Hepatocyte (in vitro differentiated cells): ENCODE data around the gene DSCAML1. TPM values are rescaled to one million over a fixed set of nuclear protein-coding genes. Genes with fewer than 3 reads are reported as not detected.
A peak's percentile ranks its signal among the peaks of the same experiment; 100 is the strongest.

Experiments
- DNase-seq: peaks from one replicate; pipeline ENCODE4 v3.0.0-alpha.2; 2016; ENCODE audit warnings: low spot score
- H2AFZ ChIP-seq: fragments of 200-600 bp; sonication (generic); 2 replicates; pipeline ENCODE4 v1.6.0; 2016; ENCODE audit warnings: antibody characterized with exemption, mild to moderate bottlenecking
- H3K27ac ChIP-seq: fragments of 200-600 bp; sonication (generic); 2 replicates; pipeline ENCODE4 v1.5.1; 2016; ENCODE audit warnings: mild to moderate bottlenecking
- H3K27me3 ChIP-seq: fragments of 200-600 bp; sonication (generic); 2 replicates; pipeline ENCODE4 v1.6.1; 2016
- H3K36me3 ChIP-seq: fragments of 200-600 bp; sonication (generic); replicated peaks from 2 replicates; pipeline ENCODE4 v1.5.1; 2016; ENCODE audit warnings: low read depth; ENCODE audit not compliant: insufficient read depth
- H3K4me1 ChIP-seq: fragments of 200-600 bp; sonication (generic); 2 replicates; pipeline ENCODE4 v1.5.1; 2016; ENCODE audit warnings: mild to moderate bottlenecking, moderate library complexity; ENCODE audit not compliant: insufficient read depth
- H3K4me2 ChIP-seq: fragments of 200-600 bp; sonication (generic); 2 replicates; pipeline ENCODE4 v1.6.0; 2016
- H3K4me3 ChIP-seq: fragments of 200-600 bp; sonication (generic); 2 replicates; pipeline ENCODE4 v1.5.1; 2016; ENCODE audit warnings: mild to moderate bottlenecking
- H3K79me2 ChIP-seq: fragments of 200-600 bp; sonication (generic); 2 replicates; pipeline ENCODE4 v1.6.0; 2017; ENCODE audit warnings: mild to moderate bottlenecking
- H3K9me2 ChIP-seq: fragments of 200-600 bp; sonication (generic); replicated peaks from 2 replicates; pipeline ENCODE4 v1.6.0; 2017; ENCODE audit warnings: mild to moderate bottlenecking; ENCODE audit not compliant: insufficient read depth
- H3K9me3 ChIP-seq: fragments of 200-600 bp; sonication (generic); 2 replicates; pipeline ENCODE4 v1.5.1; 2016; ENCODE audit warnings: low read depth, mild to moderate bottlenecking
- H4K20me1 ChIP-seq: fragments of 200-600 bp; sonication (generic); 2 replicates; pipeline ENCODE4 v1.6.0; 2016; ENCODE audit warnings: mild to moderate bottlenecking; ENCODE audit not compliant: insufficient read depth, poor library complexity, severe bottlenecking
- EZH2 ChIP-seq: fragments of 200-600 bp; sonication (generic); IDR thresholded peaks from 2 replicates; pipeline ENCODE4 v1.6.1; 2016; ENCODE audit warnings: antibody characterized with exemption, mild to moderate bottlenecking, borderline replicate concordance
- EZH2phosphoT487 ChIP-seq: fragments of 200-600 bp; sonication (generic); IDR thresholded peaks from one replicate; pipeline ENCODE4 v1.6.1; 2018; ENCODE audit warnings: antibody characterized with exemption, mild to moderate bottlenecking, low read depth, moderate library complexity; ENCODE audit not compliant: unreplicated experiment, severe bottlenecking
- WGBS: methylation state at CpG from one replicate; pipeline ENCODE4 v1.1.6; 2016; ENCODE audit warnings: low lambda C conversion rate; ENCODE audit errors: missing lambda C conversion rate; 5-methylcytosine and 5-hydroxymethylcytosine counted together
- polyA plus RNA-seq: library from polyadenylated mRNA; unstranded; fragments of >200 nt; fragmentation: Nextera tagmentation; extraction: Ambion mirVana; gene quantifications from 2 replicates; pipeline ENCODE4 v1.2.1, GENCODE V29; 2016
- total RNA-seq: library from RNA; depleted of rRNA; stranded (reverse); fragments of >200 nt; gene quantifications from 2 replicates; pipeline ENCODE4 v1.2.3, GENCODE V29; 2014
- TF ChIP-seq, protein P1 (sequence below): fragments of 200-600 bp; sonication (generic); IDR thresholded peaks from 2 replicates; pipeline ENCODE4 v1.5.1; 2016; ENCODE audit warnings: antibody characterized with exemption, mild to moderate bottlenecking; ENCODE audit not compliant: poor library complexity

DSCAML1 gene
- total and polyA plus RNA-seq, 2 experiments from 2014 or later, result 0.46 to 2.6 TPM

DNA sequence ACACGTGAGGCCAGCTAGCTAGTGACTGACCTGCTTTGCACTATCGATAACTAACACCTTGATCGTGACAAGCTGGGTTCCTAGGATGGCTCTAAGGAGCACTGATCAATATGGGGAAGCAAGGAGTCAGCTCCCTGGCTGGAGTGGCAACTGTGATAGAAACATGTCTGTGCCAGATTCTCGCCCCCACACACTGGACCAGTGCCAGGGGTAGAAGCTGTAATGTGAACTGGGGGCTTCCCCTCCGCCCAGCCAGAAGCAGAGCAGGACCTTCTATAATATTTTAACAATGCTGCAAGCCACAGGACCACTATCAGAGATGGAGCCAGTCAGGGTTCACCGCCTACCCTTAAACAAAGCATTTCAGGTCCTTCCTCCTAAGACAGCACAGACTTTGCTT, 96.5 kb downstream of the DSCAML1 start:
- Histone ChIP-seq H3K4me2 (no peak overlapping the region), H2AFZ (no peak overlapping the region), H4K20me1 (no peaks in the 10 kb centered on the region), H3K4me1 (peaks cover 11% of the 10 kb centered on the region), H3K9me2 (no peaks in the 10 kb centered on the region), H3K4me3 (no peak overlapping the region), H3K9me3 (no peaks in the 10 kb centered on the region), H3K27ac (no peak overlapping the region), H3K79me2 (no peaks in the 10 kb centered on the region), H3K27me3 (peaks cover 33% of the 10 kb centered on the region), H3K36me3 (no peaks in the 10 kb centered on the region)
- DNase-seq, result no peak
- TF ChIP-seq EZH2 (no peak), EZH2phosphoT487 (no peak)
- TF ChIP-seq, protein P1, sequence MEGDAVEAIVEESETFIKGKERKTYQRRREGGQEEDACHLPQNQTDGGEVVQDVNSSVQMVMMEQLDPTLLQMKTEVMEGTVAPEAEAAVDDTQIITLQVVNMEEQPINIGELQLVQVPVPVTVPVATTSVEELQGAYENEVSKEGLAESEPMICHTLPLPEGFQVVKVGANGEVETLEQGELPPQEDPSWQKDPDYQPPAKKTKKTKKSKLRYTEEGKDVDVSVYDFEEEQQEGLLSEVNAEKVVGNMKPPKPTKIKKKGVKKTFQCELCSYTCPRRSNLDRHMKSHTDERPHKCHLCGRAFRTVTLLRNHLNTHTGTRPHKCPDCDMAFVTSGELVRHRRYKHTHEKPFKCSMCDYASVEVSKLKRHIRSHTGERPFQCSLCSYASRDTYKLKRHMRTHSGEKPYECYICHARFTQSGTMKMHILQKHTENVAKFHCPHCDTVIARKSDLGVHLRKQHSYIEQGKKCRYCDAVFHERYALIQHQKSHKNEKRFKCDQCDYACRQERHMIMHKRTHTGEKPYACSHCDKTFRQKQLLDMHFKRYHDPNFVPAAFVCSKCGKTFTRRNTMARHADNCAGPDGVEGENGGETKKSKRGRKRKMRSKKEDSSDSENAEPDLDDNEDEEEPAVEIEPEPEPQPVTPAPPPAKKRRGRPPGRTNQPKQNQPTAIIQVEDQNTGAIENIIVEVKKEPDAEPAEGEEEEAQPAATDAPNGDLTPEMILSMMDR, result no peak
- WGBS, result 93% methylated on average over 6 of the region's 6 CpGs

DNA sequence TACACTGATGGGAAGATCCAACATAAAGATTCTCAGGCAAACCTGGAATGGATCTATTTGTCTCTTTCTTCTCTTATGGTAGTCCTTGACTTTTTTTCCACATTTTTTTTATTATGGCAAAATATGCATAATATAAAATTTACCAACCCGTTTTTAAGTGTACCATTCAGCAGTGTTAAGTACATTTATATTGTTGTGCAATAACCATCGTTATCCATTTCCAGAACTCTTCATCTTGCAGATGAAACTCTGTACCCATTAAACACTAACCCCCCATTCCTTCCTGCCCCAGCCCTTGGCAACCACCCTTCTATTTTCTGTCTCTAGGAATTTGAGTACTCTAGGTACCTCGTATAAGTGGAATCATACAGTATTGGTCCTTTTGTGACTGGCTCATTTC, 99.7 kb downstream of the DSCAML1 start:
- Histone ChIP-seq H2AFZ (no peak overlapping the region), H3K9me2 (no peaks in the 10 kb centered on the region), H3K79me2 (no peaks in the 10 kb centered on the region), H4K20me1 (no peaks in the 10 kb centered on the region), H3K27me3 (peaks cover 35% of the 10 kb centered on the region), H3K27ac (no peak overlapping the region), H3K4me1 (no peaks in the 10 kb centered on the region), H3K36me3 (no peaks in the 10 kb centered on the region), H3K9me3 (no peaks in the 10 kb centered on the region), H3K4me3 (no peak overlapping the region), H3K4me2 (no peak overlapping the region)
- WGBS, result 89% methylated on average over 3 of the region's 3 CpGs
- TF ChIP-seq, protein P1, result no peak
- TF ChIP-seq EZH2phosphoT487 (no peak), EZH2 (no peak)
- no peak for DNase-seq

DNA sequence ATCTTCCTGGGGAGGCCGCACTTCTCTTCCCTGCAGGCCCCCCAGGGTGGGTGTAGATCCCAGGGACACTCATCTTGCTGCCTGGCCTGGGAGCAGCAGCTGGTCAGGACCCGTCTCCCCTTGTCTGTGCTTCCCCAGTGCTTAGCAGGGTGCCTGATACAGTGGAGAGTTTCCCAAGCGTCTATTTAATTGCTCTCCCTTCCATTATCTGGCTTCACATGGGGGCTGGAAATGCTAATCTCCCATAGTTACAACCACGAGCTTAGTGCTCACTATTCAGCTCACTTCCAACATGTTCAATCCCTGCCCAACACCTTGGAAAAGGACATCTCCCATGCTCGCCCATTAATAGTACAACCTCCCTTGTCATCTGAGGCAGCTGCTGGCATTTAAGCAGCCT, 100.5 kb downstream of the DSCAML1 start:
- Histone ChIP-seq H3K27ac (no peak overlapping the region), H3K9me2 (no peaks in the 10 kb centered on the region), H3K36me3 (no peaks in the 10 kb centered on the region), H3K27me3 (peaks cover 31% of the 10 kb centered on the region), H4K20me1 (no peaks in the 10 kb centered on the region), H3K9me3 (no peaks in the 10 kb centered on the region), H3K4me3 (no peak overlapping the region), H3K79me2 (no peaks in the 10 kb centered on the region), H3K4me1 (no peaks in the 10 kb centered on the region), H3K4me2 (no peak overlapping the region), H2AFZ (no peak overlapping the region)
- no peak for DNase-seq
- 50% methylated on average over 5 of the region's 5 CpGs for WGBS
- no peak for TF ChIP-seq EZH2phosphoT487
- TF ChIP-seq, protein P1, result no peak
- no peak for TF ChIP-seq EZH2

DNA sequence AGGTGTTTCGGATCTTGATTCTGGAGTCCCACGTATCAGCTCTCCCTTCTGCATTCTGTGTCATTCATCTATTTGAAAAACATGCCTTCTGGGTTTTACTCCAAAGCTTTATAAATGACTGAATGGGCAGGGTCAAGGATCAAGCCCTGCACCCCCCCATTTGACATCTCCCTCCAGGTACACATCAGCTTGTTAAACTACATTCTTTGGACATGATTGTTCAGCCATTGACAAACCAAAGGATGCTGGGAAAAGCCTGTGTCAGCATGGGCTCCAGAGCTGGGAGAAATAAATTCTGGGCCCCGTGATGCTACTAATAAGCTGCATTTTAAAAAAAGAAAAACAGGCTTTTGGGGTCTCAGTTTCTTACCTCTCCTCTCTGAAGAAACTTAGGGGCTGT, 103.7 kb downstream of the DSCAML1 start:
- TF ChIP-seq, protein P1, result no peak
- TF ChIP-seq EZH2phosphoT487 (no peak), EZH2 (no peak)
- H3K27me3 ChIP-seq, result peaks cover 26% of the 10 kb centered on the region
- 78% methylated on average over 3 of the region's 3 CpGs for WGBS

More for the DNA sequence above, 103.7 kb downstream of the DSCAML1 start:
- Histone ChIP-seq H3K4me3 (no peak overlapping the region), H3K4me1 (no peaks in the 10 kb centered on the region), H3K27ac (no peak overlapping the region), H3K79me2 (no peaks in the 10 kb centered on the region), H3K9me3 (no peaks in the 10 kb centered on the region), H3K36me3 (no peaks in the 10 kb centered on the region), H2AFZ (no peak overlapping the region), H4K20me1 (no peaks in the 10 kb centered on the region), H3K4me2 (no peak overlapping the region), H3K9me2 (no peaks in the 10 kb centered on the region)
- DNase-seq, result peak; percentile 20
